GM23338 (cell line): ENCODE measurements around the gene MT1H. TPM values are rescaled to one million over a fixed set of nuclear protein-coding genes. Genes with fewer than 3 reads are reported as not detected.

Experiments used
- ATAC-seq: fragments of 200-7000 bp; cut with Tn5 transposase; 3 replicates; pipeline ENCODE4 v1.9.1; 2020
- DNase-seq: peaks from one replicate; pipeline ENCODE4 v3.0.0-alpha.2; 2015; ENCODE audit warnings: low spot score
- H2AFZ ChIP-seq: fragments of 200-600 bp; sonication (generic); 2 replicates; pipeline ENCODE4 v1.8.0; 2016; ENCODE audit warnings: antibody characterized with exemption, mild to moderate bottlenecking, moderate library complexity
- H3F3A ChIP-seq: fragments of 200-600 bp; sonication (generic); replicated peaks from 2 replicates; pipeline ENCODE4 v1.8.0; 2017; ENCODE audit warnings: antibody characterized with exemption, mixed run types, low read depth
- H3K27ac ChIP-seq: fragments of 200-600 bp; sonication (generic); 2 replicates; pipeline ENCODE4 v1.6.1; 2016; ENCODE audit warnings: low read depth
- H3K27me3 ChIP-seq: fragments of 200-600 bp; sonication (generic); 2 replicates; pipeline ENCODE4 v1.8.0; 2016; ENCODE audit warnings: mild to moderate bottlenecking, mixed run types, moderate library complexity; ENCODE audit not compliant: insufficient read depth
- H3K36me3 ChIP-seq: fragments of 200-600 bp; sonication (generic); 2 replicates; pipeline ENCODE4 v1.8.0; 2016; ENCODE audit warnings: mild to moderate bottlenecking; ENCODE audit not compliant: insufficient read depth
- H3K4me1 ChIP-seq: fragments of 200-600 bp; sonication (generic); 2 replicates; pipeline ENCODE4 v1.8.0; 2016; ENCODE audit warnings: mild to moderate bottlenecking, moderate library complexity; ENCODE audit not compliant: insufficient read depth
- H3K4me2 ChIP-seq: fragments of 200-600 bp; sonication (generic); 2 replicates; pipeline ENCODE4 v1.7.1; 2017; ENCODE audit warnings: mixed run types
- H3K4me3 ChIP-seq: fragments of 200-600 bp; sonication (generic); 2 replicates; pipeline ENCODE4 v1.6.1; 2016; ENCODE audit warnings: mixed run types
- H3K79me2 ChIP-seq: fragments of 200-600 bp; sonication (generic); replicated peaks from 2 replicates; pipeline ENCODE4 v1.8.0; 2017; ENCODE audit warnings: mild to moderate bottlenecking; ENCODE audit not compliant: insufficient read depth
- H3K9me2 ChIP-seq: fragments of 200-600 bp; sonication (generic); 2 replicates; pipeline ENCODE4 v1.8.0; 2017; ENCODE audit not compliant: insufficient read depth
- H4K20me1 ChIP-seq: fragments of 200-600 bp; sonication (generic); replicated peaks from 2 replicates; pipeline ENCODE4 v1.8.0; 2017; ENCODE audit warnings: mild to moderate bottlenecking; ENCODE audit not compliant: insufficient read depth
- H3K27ac Mint-ChIP-seq: 2 replicates; pipeline ENCODE4 v1.8.0; 2020; ENCODE audit warnings: inconsistent platforms, mild to moderate bottlenecking, moderate library complexity, mixed read lengths
- H3K27me3 Mint-ChIP-seq: 3 replicates; pipeline ENCODE4 v1.8.0; 2022; ENCODE audit warnings: low read depth, mild to moderate bottlenecking, moderate library complexity, mixed read lengths, inconsistent platforms; ENCODE audit not compliant: insufficient read depth, poor library complexity
- H3K36me3 Mint-ChIP-seq: 3 replicates; pipeline ENCODE4 v1.8.0; 2021; ENCODE audit warnings: low read depth, mild to moderate bottlenecking, inconsistent platforms, moderate library complexity, mixed read lengths
- H3K4me1 Mint-ChIP-seq: 3 replicates; pipeline ENCODE4 v1.8.0; 2020; ENCODE audit warnings: mild to moderate bottlenecking, inconsistent platforms, mixed read lengths
- H3K4me3 Mint-ChIP-seq: 3 replicates; pipeline ENCODE4 v1.8.0; 2021; ENCODE audit warnings: moderate library complexity, mild to moderate bottlenecking, inconsistent platforms, mixed read lengths
- H3K9me3 Mint-ChIP-seq: 3 replicates; pipeline ENCODE4 v1.8.0; 2020; ENCODE audit warnings: moderate library complexity, mild to moderate bottlenecking, inconsistent platforms, mixed read lengths
- ETS1 ChIP-seq: IDR thresholded peaks from 2 replicates; pipeline ENCODE4 v1.6.1; 2016; ENCODE audit warnings: antibody characterized with exemption
- EZH2 ChIP-seq: fragments of 200-600 bp; sonication (generic); IDR thresholded peaks from one replicate; pipeline ENCODE4 v1.8.0; 2017; ENCODE audit warnings: antibody characterized with exemption, mild to moderate bottlenecking, low read depth; ENCODE audit not compliant: unreplicated experiment
- POLR2AphosphoS5 ChIP-seq: IDR thresholded peaks from 2 replicates; pipeline ENCODE4 v1.6.1; 2016; ENCODE audit warnings: antibody characterized with exemption, low read depth
- REST ChIP-seq: IDR thresholded peaks from one replicate; pipeline ENCODE4 v1.6.1; 2018; ENCODE audit warnings: antibody characterized with exemption; ENCODE audit not compliant: unreplicated experiment
- STAT1 ChIP-seq: IDR thresholded peaks from one replicate; pipeline ENCODE4 v1.6.1; 2016; ENCODE audit warnings: antibody characterized with exemption; ENCODE audit not compliant: unreplicated experiment
- ZNF114 ChIP-seq: fragments of 250-450 bp; sonication (Bioruptor Pico); IDR thresholded peaks from 2 replicates; pipeline ENCODE4 v1.5.0; 2020; ENCODE audit warnings: mild to moderate bottlenecking, moderate library complexity
- ZNF462 ChIP-seq: fragments of 250-450 bp; sonication (Bioruptor Pico); IDR thresholded peaks from 2 replicates; pipeline ENCODE4 v1.5.0; 2020; ENCODE audit warnings: mild to moderate bottlenecking, moderate library complexity
- polyA plus RNA-seq: library from polyadenylated mRNA; unstranded; fragments of >200 nt; fragmentation: Nextera tagmentation; extraction: Ambion mirVana; gene quantifications from 2 replicates; pipeline ENCODE4 v1.2.1, GENCODE V29; 2016
- total RNA-seq: library from RNA; depleted of rRNA; stranded (reverse); fragments of >200 nt; shearing (Covaris generic); gene quantifications from 2 replicates; pipeline ENCODE4 v1.2.3, GENCODE V29; 2014

MT1H gene
- total and polyA plus RNA-seq, 2 experiments from 2014 or later, result 52.3 to 425 TPM

- H2AFZ ChIP-seq, result no peak overlapping the region
- no peaks in the 10 kb centered on the region for H3K9me3 Mint-ChIP-seq
- TF ChIP-seq STAT1 (no peak), ETS1 (no peak), ZNF114 (CRISPR knock-in tag) (no peak), REST (no peak), POLR2AphosphoS5 (no peak), ZNF462 (CRISPR knock-in tag) (no peak), EZH2 (no peak)
Observed at GRCh38 chr16:56649271-56649670, 20.3 kb upstream of the MT1H start.

More at GRCh38 chr16:56649271-56649670, 20.3 kb upstream of the MT1H start:
- H3K4me1 Mint-ChIP-seq, result peaks cover 5% of the 10 kb centered on the region; the same call in 2 of the 3 replicates
- ATAC-seq (no peak), DNase-seq (no peak)
- no peak overlapping the region for H3K27ac Mint-ChIP-seq
- H3K27me3 Mint-ChIP-seq, result peaks cover 70% of the 10 kb centered on the region
- no peak overlapping the region for H3K4me3 Mint-ChIP-seq
- peaks cover under 1% of the 10 kb centered on the region; the same call in 1 of the 2 replicates for H3K4me1 ChIP-seq
- 0 out of 2 replicates have a peak, but pooled peaks cover 1% of the 10 kb centered on the region for H3F3A ChIP-seq
- peaks cover 73% of the 10 kb centered on the region for H3K27me3 ChIP-seq
- H3K36me3 Mint-ChIP-seq, result no peaks in the 10 kb centered on the region
- no peak overlapping the region for H3K4me3 ChIP-seq
- H4K20me1 ChIP-seq, result no peaks in the 10 kb centered on the region
- no peaks in the 10 kb centered on the region for H3K9me2 ChIP-seq
- H3K36me3 ChIP-seq, result no peaks in the 10 kb centered on the region
- H3K4me2 ChIP-seq, result no peak overlapping the region
- no peaks in the 10 kb centered on the region for H3K79me2 ChIP-seq
- H3K27ac ChIP-seq, result no peak overlapping the region
